Transverse colon (tissue), 4 donors: ENCODE measurements around the gene ATP8B4. TPM values are rescaled to one million over a fixed set of nuclear protein-coding genes. Genes with fewer than 3 reads are reported as not detected.
"Not testable (repeated sequence)": the region's sequence is repeated elsewhere in the genome, so short reads cannot be mapped to it uniquely, and the experiment has no call there.

ENCODE experiments used
- DNase-seq: peaks from one replicate; pipeline ENCODE4 v3.0.0-alpha.2; 2019
- H3K27ac ChIP-seq, 4 donors: fragments of 200-600 bp; sonication (generic); 2 replicates each; pipeline ENCODE4 v1.5.1; 2016 to 2018; ENCODE audit warnings: inconsistent platforms in 4 of 4
- H3K27me3 ChIP-seq: fragments of 200-600 bp; sonication (generic); 2 replicates; pipeline ENCODE4 v1.5.1; 2017; ENCODE audit warnings: inconsistent platforms
- H3K36me3 ChIP-seq, 4 donors: fragments of 200-600 bp; sonication (generic); 2 replicates each; pipeline ENCODE4 v1.5.1; 2017 to 2019; ENCODE audit warnings: inconsistent platforms in 4 of 4
- H3K4me1 ChIP-seq, 4 donors: fragments of 200-600 bp; sonication (generic); 2 replicates each; pipeline ENCODE4 v1.5.1; 2017 to 2020; ENCODE audit warnings: inconsistent platforms in 4 of 4
- H3K4me3 ChIP-seq, 4 donors: fragments of 200-600 bp; sonication (generic); 1 replicate in 1 of 4; 2 replicates in 3 of 4; pipeline versions ENCODE4 v1.5.1 to v1.6.1; 2017 to 2019; ENCODE audit warnings: inconsistent platforms in 4 of 4
- H3K9me3 ChIP-seq, 2 donors: fragments of 200-600 bp; sonication (generic); 2 replicates each; pipeline ENCODE4 v1.5.1; 2017 to 2019; ENCODE audit warnings: inconsistent platforms in 2 of 2
- CTCF ChIP-seq, 5 experiments: fragments of 200-600 bp in 3 of 5; fragments of 450-650 bp in 2 of 5; sonication (generic) in 3 of 5; IDR thresholded peaks; 1 replicate in 2 of 5; 2 replicates in 3 of 5; pipeline ENCODE4 v1.5.1; 2016 to 2017; ENCODE audit warnings: antibody characterized with exemption in 5 of 5, inconsistent platforms in 3 of 5, mild to moderate bottlenecking in 2 of 5, moderate library complexity in 1 of 5
- EP300 ChIP-seq: sonication (generic); formaldehyde crosslinking; IDR thresholded peaks from one replicate; pipeline ENCODE4 v1.6.1; 2017; ENCODE audit warnings: antibody characterized with exemption, low read depth
- POLR2A ChIP-seq: fragments of 450-650 bp; IDR thresholded peaks from one replicate; pipeline ENCODE4 v1.6.1; 2016; ENCODE audit warnings: antibody characterized with exemption, mild to moderate bottlenecking, moderate library complexity
- POLR2AphosphoS5 ChIP-seq, 3 donors: sonication (generic); formaldehyde crosslinking; IDR thresholded peaks; one replicate each; pipeline ENCODE4 v1.6.1; 2016; ENCODE audit warnings: antibody characterized with exemption in 3 of 3
- WGBS, 2 donors: methylation state at CpG; one replicate each; pipeline ENCODE4 v1.1.5; 2018; ENCODE audit warnings: low coverage in 1 of 2; 5-methylcytosine and 5-hydroxymethylcytosine counted together
- in situ Hi-C, 4 donors: fragments of 200-750 bp; cut with MboI; loops; one replicate each; pipeline versions ENCODE4 v1.15.0 to v1.15.1; 2017; ENCODE audit warnings: low sequenced_read_pairs in 3 of 4, low pct_ligation_motif_present in 1 of 4, low pct_unique_long_range_greater_than_20kb in 1 of 4
- intact Hi-C: fragments of 100-400 bp; cut with DNase I; formaldehyde crosslinking; loops from one replicate; pipeline ENCODE4 v1.15.1; 2023; ENCODE audit warnings: low total_unique reads
- total RNA-seq, 4 donors: library from RNA; depleted of rRNA; stranded (reverse); fragments of >200 nt; gene quantifications; one replicate each; pipeline ENCODE4 v1.1.0, GENCODE V29; 2016

The ATP8B4 gene
- total RNA-seq, 4 donors from 2014 or later, result 6.2 to 26.2 (median 8.5) TPM

GRCh38 chr15:49978121-49978520, 140.9 kb downstream of the ATP8B4 start:
- DNase-seq, result no peak
- H3K27me3 ChIP-seq, result no peaks in the 10 kb centered on the region
- H3K4me1 ChIP-seq, result no peaks in the 10 kb centered on the region
- no peaks in the 10 kb centered on the region for H3K9me3 ChIP-seq
- intact Hi-C loops (no loop called here), in situ Hi-C loops (no loop called here)
- H3K4me3 ChIP-seq, result no peak overlapping the region
- WGBS, 2 donors, result 43 to 57% methylated on average over 2 of the region's 2 CpGs
- TF ChIP-seq POLR2A (no peak), POLR2AphosphoS5 (IDR thresholded peaks at IDR 0.05) (no peak), EP300 (no peak), CTCF (IDR thresholded peaks at IDR 0.05) (no peak)
- peaks cover 0 to 3% (median 0%) of the 10 kb centered on the region in 4 donors for H3K36me3 ChIP-seq
- no peak overlapping the region for H3K27ac ChIP-seq

- no peak for DNase-seq
- H3K9me3 ChIP-seq, result no peaks in the 10 kb centered on the region
- no peaks in the 10 kb centered on the region for H3K4me1 ChIP-seq
- 50 to 56% methylated on average over 1 of the region's 1 CpG for WGBS, 2 donors
- in situ Hi-C loops (no loop called here), intact Hi-C loops (loop anchor here (2.0 kb wide), 1 partner anchor 23 kb away; no protein-coding TSS in a partner anchor)
- H3K4me3 ChIP-seq, result no peak overlapping the region
- no peak overlapping the region for H3K27ac ChIP-seq
- H3K27me3 ChIP-seq, result no peaks in the 10 kb centered on the region
- no peak for TF ChIP-seq POLR2A
- TF ChIP-seq EP300, result no peak
- no peak for TF ChIP-seq POLR2AphosphoS5 (IDR thresholded peaks at IDR 0.05)
- TF ChIP-seq CTCF (IDR thresholded peaks at IDR 0.05), result no peak
- peaks cover 0 to 3% (median 0%) of the 10 kb centered on the region in 4 donors for H3K36me3 ChIP-seq
These were observed 141.7 kb downstream of the ATP8B4 start for GRCh38 chr15:49977306-49977705.

- WGBS, 2 donors, result 88 to 91% methylated on average over 1 of the region's 1 CpG
- no peak for TF ChIP-seq CTCF (IDR thresholded peaks at IDR 0.05)
- no peak for TF ChIP-seq POLR2AphosphoS5 (IDR thresholded peaks at IDR 0.05)
- no peak for TF ChIP-seq POLR2A
These were observed 154.5 kb downstream of the ATP8B4 start for GRCh38 chr15:49964551-49964950.

GRCh38 chr15:49964061-49964460, 155.0 kb downstream of the ATP8B4 start:
- Histone ChIP-seq H3K4me3 (no peak overlapping the region), H3K4me1 (no peaks in the 10 kb centered on the region), H3K27ac (no peak overlapping the region), H3K27me3 (no peaks in the 10 kb centered on the region), H3K36me3 (no peaks in the 10 kb centered on the region), H3K9me3 (peaks cover 0 to 7% of the 10 kb centered on the region in 2 donors)
- no peak for DNase-seq
- TF ChIP-seq POLR2A (no peak), POLR2AphosphoS5 (IDR thresholded peaks at IDR 0.05) (no peak), EP300 (no peak), CTCF (IDR thresholded peaks at IDR 0.05) (no peak)
- intact Hi-C loops, result no loop called here
- in situ Hi-C loops, result no loop called here

More at GRCh38 chr15:49964551-49964950, 154.5 kb downstream of the ATP8B4 start:
- no peaks in the 10 kb centered on the region for H3K4me1 ChIP-seq
- H3K27me3 ChIP-seq, result no peaks in the 10 kb centered on the region
- no peak overlapping the region for H3K27ac ChIP-seq
- H3K4me3 ChIP-seq, result no peak overlapping the region
- no peaks in the 10 kb centered on the region for H3K36me3 ChIP-seq
- intact Hi-C loops (no loop called here), in situ Hi-C loops (no loop called here)
- no peak for DNase-seq
- peaks cover 0 to 4% of the 10 kb centered on the region in 2 donors for H3K9me3 ChIP-seq

GRCh38 chr15:49963033-49963772, 155.8 kb downstream of the ATP8B4 start:
- H3K4me1 ChIP-seq, H3K27me3 ChIP-seq, H3K36me3 ChIP-seq, intact Hi-C loops, in situ Hi-C loops, DNase-seq, H3K4me3 ChIP-seq, H3K27ac ChIP-seq: not testable (repeated sequence)
- 80 to 81% methylated on average over 8 to 9 of the region's 9 CpGs for WGBS, 2 donors
- peaks cover 0 to 11% of the 10 kb centered on the region in 2 donors for H3K9me3 ChIP-seq
